HCT116 (cell line): Measurements from ENCODE around the gene FAM81B. TPM values are rescaled to one million over a fixed set of nuclear protein-coding genes. Genes with fewer than 3 reads are reported as not detected.

Experiments
- ATAC-seq: fragments of 200-7000 bp; cut with Tn5 transposase; 2 replicates; pipeline ENCODE4 v1.9.1; 2020; ENCODE audit warnings: mild to moderate bottlenecking, moderate library complexity
- BruUV-seq: library from RNA; stranded (reverse); fragments of 400-500 nt; replicated peaks from 2 replicates; lab custom pipeline; 2021; lab: Mats Ljungman, UMichigan
- CTCF ChIA-PET: fragments of 300-600 bp; sonication (Branson Sonifier 250); formaldehyde crosslinking; loops from one replicate; lab custom pipeline; 2021; ENCODE audit warnings: antibody characterized with exemption; lab: Charles Lee
- POLR2A ChIA-PET: fragments of 300-600, 350-600 bp; sonication (Branson Sonifier 250); formaldehyde crosslinking; loops from one replicate; lab custom pipeline; 2021; ENCODE audit warnings: antibody characterized with exemption; lab: Charles Lee
- RAD21 ChIA-PET, 2 experiments: fragments of 300-600 bp; sonication (Branson Sonifier 250); formaldehyde crosslinking; loops; one replicate each; lab custom pipeline; 2023; ENCODE audit warnings: low total read pairs in 2 of 2; ENCODE audit not compliant: uncharacterized antibody in 2 of 2, unreplicated experiment in 2 of 2, low non-redundant PET in 1 of 2; lab: Charles Lee
- DNase-seq: peaks from one replicate; pipeline ENCODE4 v3.0.0-alpha.2; 2010; ENCODE audit warnings: low read depth, low spot score
- H2AFZ ChIP-seq: fragments of 200-600 bp; shearing (Covaris generic), sonication (generic); 2 replicates; pipeline ENCODE4 v1.6.1; 2017; ENCODE audit warnings: low read depth, mixed run types, mixed read lengths, antibody characterized with exemption, low read length; ENCODE audit not compliant: poor library complexity, severe bottlenecking
- H3K27ac ChIP-seq: 2 replicates; pipeline ENCODE4 v1.5.1; 2012; ENCODE audit warnings: low read depth, low read length
- H3K27me3 ChIP-seq: fragments of 200-600 bp; sonication (generic); 2 replicates; pipeline ENCODE4 v1.6.1; 2016; ENCODE audit warnings: mixed run types, low read length, mixed read lengths; ENCODE audit not compliant: insufficient read depth
- H3K36me3 ChIP-seq, 2 experiments: fragments of 200-500 bp in 1 of 2; fragments of 200-600 bp in 1 of 2; sonication (Bioruptor generic) in 1 of 2; sonication (generic) in 1 of 2; 2 replicates each; pipeline versions ENCODE4 v1.5.1 to v1.6.1; 2014 to 2016; ENCODE audit warnings: low read length in 2 of 2, inconsistent platforms in 1 of 2, mixed read lengths in 1 of 2, mixed run types in 1 of 2; ENCODE audit not compliant: insufficient read depth in 2 of 2, control insufficient read depth in 1 of 2
- H3K4me1 ChIP-seq, 2 experiments: fragments of 200-600 bp in 1 of 2; sonication (generic) in 1 of 2; 2 replicates each; pipeline versions ENCODE4 v1.5.1 to v1.6.1; 2012 to 2017; ENCODE audit warnings: low read length in 2 of 2, inconsistent platforms in 1 of 2, mild to moderate bottlenecking in 1 of 2, mixed read lengths in 1 of 2, mixed run types in 1 of 2, moderate library complexity in 1 of 2; ENCODE audit not compliant: insufficient read depth in 2 of 2, control insufficient read depth in 1 of 2
- H3K4me2 ChIP-seq: fragments of 200-600 bp; sonication (generic); 2 replicates; pipeline ENCODE4 v1.6.1; 2017; ENCODE audit warnings: mixed run types, low read length, mixed read lengths
- H3K4me3 ChIP-seq, 2 experiments: fragments of 200-600 bp in 1 of 2; sonication (generic) in 1 of 2; replicated peaks in 1 of 2; 2 replicates each; pipeline ENCODE4 v1.5.1; 2011 to 2016; ENCODE audit warnings: low read length in 2 of 2, control low read depth in 1 of 2, low read depth in 1 of 2, mild to moderate bottlenecking in 1 of 2, mixed read lengths in 1 of 2, mixed run types in 1 of 2
- H3K79me2 ChIP-seq: fragments of 200-600 bp; sonication (generic); 2 replicates; pipeline ENCODE4 v1.6.1; 2017; ENCODE audit warnings: mild to moderate bottlenecking, mixed run types, low read length, moderate library complexity, mixed read lengths; ENCODE audit not compliant: insufficient read depth
- H3K9ac ChIP-seq: fragments of 200-600 bp; sonication (generic); 2 replicates; pipeline ENCODE4 v1.6.1; 2016; ENCODE audit warnings: low read length, mixed read lengths
- H3K9me2 ChIP-seq: fragments of 200-600 bp; sonication (generic), shearing (Covaris generic); 2 replicates; pipeline ENCODE4 v1.6.1; 2017; ENCODE audit warnings: mixed run types, mild to moderate bottlenecking, moderate library complexity; ENCODE audit not compliant: insufficient read depth
- H3K9me3 ChIP-seq, 2 experiments: fragments of 200-500 bp in 1 of 2; fragments of 200-600 bp in 1 of 2; sonication (Bioruptor generic) in 1 of 2; sonication (generic) in 1 of 2; 2 replicates each; pipeline ENCODE4 v1.6.1; 2014 to 2017; ENCODE audit warnings: low read length in 2 of 2, mixed read lengths in 2 of 2, inconsistent platforms in 1 of 2, low read depth in 1 of 2, mild to moderate bottlenecking in 1 of 2, mixed run types in 1 of 2, moderate library complexity in 1 of 2; ENCODE audit not compliant: control insufficient read depth in 1 of 2, insufficient read depth in 1 of 2
- H4K20me1 ChIP-seq: fragments of 200-600 bp; sonication (generic), shearing (Covaris generic); 2 replicates; pipeline ENCODE4 v1.6.1; 2017; ENCODE audit warnings: mixed run types, mild to moderate bottlenecking, moderate library complexity; ENCODE audit not compliant: insufficient read depth
- ATF3 ChIP-seq: IDR thresholded peaks from 2 replicates; pipeline ENCODE4 v1.6.1; 2012
- CBX3 ChIP-seq: IDR thresholded peaks from 2 replicates; pipeline ENCODE4 v1.6.1; 2012; ENCODE audit warnings: low read depth
- CEBPB ChIP-seq: IDR thresholded peaks from 2 replicates; pipeline ENCODE4 v1.6.1; 2012; ENCODE audit warnings: low read depth
- CTCF ChIP-seq, 3 experiments: fragments of 200-600 bp in 1 of 3; sonication (generic) in 1 of 3; IDR thresholded peaks in 2 of 3; conservative IDR thresholded peaks in 1 of 3; 2 replicates each; pipeline ENCODE4 v1.5.1; 2012 to 2017; ENCODE audit warnings: low read depth in 2 of 3, low read length in 2 of 3, antibody characterized with exemption in 1 of 3, borderline replicate concordance in 1 of 3, control low read depth in 1 of 3, mild to moderate bottlenecking in 1 of 3, mixed read lengths in 1 of 3, mixed run types in 1 of 3, moderate library complexity in 1 of 3; ENCODE audit not compliant: insufficient read depth in 1 of 3
- EGR1 ChIP-seq: IDR thresholded peaks from 2 replicates; pipeline ENCODE4 v1.6.1; 2012; ENCODE audit warnings: low read depth
- ELF1 ChIP-seq: IDR thresholded peaks from 2 replicates; pipeline ENCODE4 v1.6.1; 2012; ENCODE audit warnings: low read depth, borderline replicate concordance
- EZH2 ChIP-seq: fragments of 200-600 bp; sonication (generic); IDR thresholded peaks from 2 replicates; pipeline ENCODE4 v1.6.1; 2017; ENCODE audit warnings: antibody characterized with exemption, mixed run types
- EZH2phosphoT487 ChIP-seq: fragments of 200-600 bp; IDR thresholded peaks from 2 replicates; pipeline ENCODE4 v1.6.1; 2018; ENCODE audit warnings: antibody characterized with exemption, borderline replicate concordance
- FOSL1 ChIP-seq: IDR thresholded peaks from 2 replicates; pipeline ENCODE4 v1.6.1; 2012; ENCODE audit warnings: low read depth
- MAX ChIP-seq: IDR thresholded peaks from 2 replicates; pipeline ENCODE4 v1.6.1; 2012
- POLR2AphosphoS5 ChIP-seq: IDR thresholded peaks from 2 replicates; pipeline ENCODE4 v1.6.1; 2011; ENCODE audit warnings: mild to moderate bottlenecking, low read depth, low read length, moderate library complexity
- RAD21 ChIP-seq: IDR thresholded peaks from 2 replicates; pipeline ENCODE4 v1.6.1; 2012; ENCODE audit warnings: low read depth, mild to moderate bottlenecking
- SIN3A ChIP-seq: IDR thresholded peaks from 2 replicates; pipeline ENCODE4 v1.6.1; 2012; ENCODE audit warnings: low read depth
- SP1 ChIP-seq: IDR thresholded peaks from 2 replicates; pipeline ENCODE4 v1.6.1; 2012; ENCODE audit warnings: low read depth
- SRF ChIP-seq: IDR thresholded peaks from 2 replicates; pipeline ENCODE4 v1.6.1; 2012; ENCODE audit warnings: low read depth
- TCF7L2 ChIP-seq: IDR thresholded peaks from 2 replicates; pipeline ENCODE4 v1.7.0; 2011; ENCODE audit warnings: borderline replicate concordance, inconsistent platforms; ENCODE audit not compliant: insufficient read depth, insufficient read length; ENCODE audit errors: extremely low read depth
- YY1 ChIP-seq: IDR thresholded peaks from 2 replicates; pipeline ENCODE4 v1.6.1; 2011; ENCODE audit warnings: low read length, low read depth, moderate library complexity, mild to moderate bottlenecking; ENCODE audit not compliant: insufficient replicate concordance; ENCODE audit errors: extremely low read depth
- ZFX ChIP-seq: fragments of 450-650 bp; IDR thresholded peaks from 2 replicates; pipeline ENCODE4 v1.6.1; 2017
- intact Hi-C: fragments of 100-400 bp; cut with micrococcal nuclease; formaldehyde crosslinking; loops from 2 replicates; pipeline ENCODE4 v1.10.0; 2022
- total RNA-seq: library from RNA; stranded (reverse); gene quantifications from one replicate; pipeline ENCODE4 v1.2.1, GENCODE V29; 2021; ENCODE audit not compliant: unreplicated experiment

Gene FAM81B
- total RNA-seq, 1 experiment from 2014 or later = not detected

GRCh38 chr5:95445442-95445841 is 54.3 kb downstream of the FAM81B start:
- Histone ChIP-seq H2AFZ (no peak overlapping the region), H3K27me3 (no peaks in the 10 kb centered on the region), H3K27ac (no peak overlapping the region), H3K4me2 (no peak overlapping the region), H3K79me2 (no peaks in the 10 kb centered on the region), H3K4me3 (no peak overlapping the region), H3K36me3 (no peaks in the 10 kb centered on the region), H3K9me2 (no peaks in the 10 kb centered on the region; the same call in 1 of the 2 replicates), H4K20me1 (no peaks in the 10 kb centered on the region), H3K9ac (no peak overlapping the region), H3K4me1 (peaks cover 0 to 7% of the 10 kb centered on the region in 2 experiments; a peak in 1 of 4 replicates), H3K9me3 (no peaks in the 10 kb centered on the region)
- no peak for DNase-seq
- intact Hi-C loops = no loop called here
- RAD21 ChIA-PET = no interaction called here
- CTCF ChIA-PET = no interaction called here
- no peak for ATAC-seq
- no TSS peak for BruUV-seq
- POLR2A ChIA-PET = no interaction called here
- TF ChIP-seq MAX (no peak), ATF3 (no peak), CTCF (IDR thresholded peaks at IDR 0.05 in 2 of 3, conservative IDR thresholded peaks at IDR 0.05 in 1 of 3; ENCODE audit: borderline replicate concordance in 1 of 3, insufficient read depth in 1 of 3, low read depth in 2 of 3, low read length in 2 of 3) (no peak), SIN3A (no peak), ZFX (no peak), SRF (no peak), FOSL1 (no peak), POLR2AphosphoS5 (no peak), SP1 (no peak), RAD21 (no peak), EZH2phosphoT487 (no peak), TCF7L2 (no peak), ELF1 (no peak), CEBPB (no peak), CBX3 (no peak), EGR1 (no peak), YY1 (no peak), EZH2 (no peak)
